SU-DHL-6 (cell line): ENCODE measurements around the gene HIVEP3.

Source experiments
- H2AFZ ChIP-seq: fragments of 200-600 bp; sonication (generic); 2 replicates; pipeline ENCODE4 v1.6.1; 2014; ENCODE audit warnings: low read depth, mild to moderate bottlenecking, moderate library complexity, mixed read lengths, antibody characterized with exemption, low read length; ENCODE audit not compliant: severe bottlenecking
- H3F3A ChIP-seq: fragments of 200-600 bp; shearing (Covaris generic); 2 replicates; pipeline ENCODE4 v1.6.0; 2016; ENCODE audit warnings: antibody characterized with exemption, mild to moderate bottlenecking; ENCODE audit not compliant: insufficient read depth
- H3K27ac ChIP-seq: fragments of 200-600 bp; sonication (generic); 2 replicates; pipeline ENCODE4 v1.5.1; 2016; ENCODE audit warnings: low read depth, mild to moderate bottlenecking, low read length, moderate library complexity, mixed read lengths
- H3K27me3 ChIP-seq: fragments of 200-600 bp; sonication (generic), shearing (Covaris generic); 2 replicates; pipeline ENCODE4 v1.6.0; 2014; ENCODE audit warnings: mild to moderate bottlenecking, low read length
- H3K36me3 ChIP-seq: fragments of 200-600 bp; sonication (generic); 2 replicates; pipeline ENCODE4 v1.6.1; 2014; ENCODE audit warnings: mild to moderate bottlenecking, low read length, mixed read lengths
- H3K4me2 ChIP-seq: fragments of 300-600, 200-600 bp; shearing (Covaris generic), sonication (generic); 2 replicates; pipeline ENCODE4 v1.6.0; 2014; ENCODE audit warnings: low read length, low read depth, mild to moderate bottlenecking; ENCODE audit not compliant: poor library complexity, severe bottlenecking
- H3K4me3 ChIP-seq: fragments of 200-600 bp; sonication (generic); 2 replicates; pipeline ENCODE4 v1.5.1; 2014; ENCODE audit warnings: antibody characterized with exemption, low read length, mild to moderate bottlenecking, mixed read lengths; ENCODE audit not compliant: insufficient read depth, poor library complexity, severe bottlenecking
- H3K79me2 ChIP-seq: fragments of 200-600 bp; sonication (generic); 2 replicates; pipeline ENCODE4 v1.6.1; 2014; ENCODE audit warnings: mild to moderate bottlenecking, low read length, moderate library complexity; ENCODE audit not compliant: insufficient read depth
- H3K9ac ChIP-seq: fragments of 200-600 bp; sonication (generic); 2 replicates; pipeline ENCODE4 v1.7.0; 2014; ENCODE audit warnings: mild to moderate bottlenecking, low read length
- H3K9me2 ChIP-seq: fragments of 200-600 bp; sonication (generic); replicated peaks from 2 replicates; pipeline ENCODE4 v1.6.1; 2014; ENCODE audit warnings: low read length; ENCODE audit not compliant: insufficient read depth
- H3K9me3 ChIP-seq: fragments of 200-600 bp; sonication (generic); 2 replicates; pipeline ENCODE4 v1.6.1; 2014; ENCODE audit warnings: low read length, mixed read lengths; ENCODE audit not compliant: insufficient read depth
- H4K20me1 ChIP-seq: fragments of 200-600 bp; sonication (generic); 2 replicates; pipeline ENCODE4 v1.6.1; 2014; ENCODE audit warnings: low read depth, mild to moderate bottlenecking, antibody characterized with exemption, low read length, moderate library complexity, mixed read lengths
- EZH2phosphoT487 ChIP-seq: fragments of 200-600 bp; sonication (generic), shearing (Covaris generic); conservative IDR thresholded peaks from 2 replicates; pipeline ENCODE4 v1.6.1; 2018; ENCODE audit warnings: mild to moderate bottlenecking, antibody characterized with exemption, low read length, moderate library complexity, mixed read lengths
- TF ChIP-seq, protein P1 (sequence below): fragments of 200-600 bp; sonication (generic); IDR thresholded peaks from one replicate; pipeline ENCODE4 v1.5.1; 2017; ENCODE audit warnings: antibody characterized with exemption, mild to moderate bottlenecking, low read length, moderate library complexity; ENCODE audit not compliant: insufficient read depth, poor library complexity, severe bottlenecking

The HIVEP3 gene

DNA sequence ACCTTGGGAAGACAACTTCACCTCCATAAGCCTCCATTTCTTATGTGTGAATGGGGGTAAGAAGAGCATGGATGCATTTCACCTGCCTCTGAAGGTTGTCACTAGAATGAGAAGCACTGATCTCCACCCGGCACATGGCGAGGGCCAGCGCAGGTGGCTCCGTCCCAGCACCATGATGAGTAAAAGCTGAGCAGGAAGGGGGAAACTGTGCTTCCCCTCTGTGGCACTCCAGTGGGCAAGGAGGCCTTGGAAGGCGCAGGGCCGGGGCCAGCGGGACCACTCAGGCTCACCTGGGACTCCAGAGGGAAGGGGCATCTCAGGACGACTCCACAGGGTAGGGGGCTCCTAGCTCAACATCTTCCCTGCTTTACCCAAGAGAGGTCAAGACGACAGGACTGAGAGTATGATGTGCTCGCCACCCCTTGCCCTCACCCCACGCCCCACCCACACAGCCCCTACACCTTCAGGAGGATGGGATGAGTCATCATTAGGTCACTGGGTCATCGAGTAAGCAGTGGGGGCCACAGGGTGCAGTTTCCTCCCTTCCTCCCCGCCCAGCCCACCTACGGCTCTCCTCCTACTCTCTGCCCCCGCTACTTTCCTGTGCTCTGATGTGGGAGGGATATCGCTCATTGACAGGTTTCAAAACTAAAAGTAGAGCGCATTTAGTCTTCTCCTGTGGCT is 112.1 kb downstream of the HIVEP3 start:
- no peaks in the 10 kb centered on the region for H3K79me2 ChIP-seq

GRCh38 chr1:41805771-41806471 is 112.8 kb downstream of the HIVEP3 start:
- Histone ChIP-seq H3K9me2 (no peaks in the 10 kb centered on the region), H3K79me2 (no peaks in the 10 kb centered on the region), H2AFZ (no peak overlapping the region), H3K27me3 (no peaks in the 10 kb centered on the region), H4K20me1 (no peaks in the 10 kb centered on the region), H3K4me3 (no peak overlapping the region), H3K4me2 (no peak overlapping the region), H3K27ac (no peak overlapping the region), H3K9me3 (no peaks in the 10 kb centered on the region), H3K36me3 (no peaks in the 10 kb centered on the region), H3K9ac (no peak overlapping the region), H3F3A (peaks cover 35% of the 10 kb centered on the region)
- TF ChIP-seq EZH2phosphoT487: no peak
- TF ChIP-seq, protein P1, sequence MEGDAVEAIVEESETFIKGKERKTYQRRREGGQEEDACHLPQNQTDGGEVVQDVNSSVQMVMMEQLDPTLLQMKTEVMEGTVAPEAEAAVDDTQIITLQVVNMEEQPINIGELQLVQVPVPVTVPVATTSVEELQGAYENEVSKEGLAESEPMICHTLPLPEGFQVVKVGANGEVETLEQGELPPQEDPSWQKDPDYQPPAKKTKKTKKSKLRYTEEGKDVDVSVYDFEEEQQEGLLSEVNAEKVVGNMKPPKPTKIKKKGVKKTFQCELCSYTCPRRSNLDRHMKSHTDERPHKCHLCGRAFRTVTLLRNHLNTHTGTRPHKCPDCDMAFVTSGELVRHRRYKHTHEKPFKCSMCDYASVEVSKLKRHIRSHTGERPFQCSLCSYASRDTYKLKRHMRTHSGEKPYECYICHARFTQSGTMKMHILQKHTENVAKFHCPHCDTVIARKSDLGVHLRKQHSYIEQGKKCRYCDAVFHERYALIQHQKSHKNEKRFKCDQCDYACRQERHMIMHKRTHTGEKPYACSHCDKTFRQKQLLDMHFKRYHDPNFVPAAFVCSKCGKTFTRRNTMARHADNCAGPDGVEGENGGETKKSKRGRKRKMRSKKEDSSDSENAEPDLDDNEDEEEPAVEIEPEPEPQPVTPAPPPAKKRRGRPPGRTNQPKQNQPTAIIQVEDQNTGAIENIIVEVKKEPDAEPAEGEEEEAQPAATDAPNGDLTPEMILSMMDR: no peak

More for the DNA sequence above, 112.1 kb downstream of the HIVEP3 start:
- H4K20me1 ChIP-seq: no peaks in the 10 kb centered on the region
- no peak overlapping the region for H3K9ac ChIP-seq
- no peak overlapping the region for H3K4me3 ChIP-seq
- H3K4me2 ChIP-seq: no peak overlapping the region
- H3K9me2 ChIP-seq: no peaks in the 10 kb centered on the region
- no peak overlapping the region for H2AFZ ChIP-seq
- H3K36me3 ChIP-seq: no peaks in the 10 kb centered on the region
- no peaks in the 10 kb centered on the region for H3K27me3 ChIP-seq
- no peak for TF ChIP-seq EZH2phosphoT487
- TF ChIP-seq, protein P1: no peak
- H3K9me3 ChIP-seq: no peaks in the 10 kb centered on the region
- H3F3A ChIP-seq: peaks cover 30% of the 10 kb centered on the region
- H3K27ac ChIP-seq: no peak overlapping the region

- Histone ChIP-seq H3K27ac (peak overlapping the region; percentile 99), H4K20me1 (no peaks in the 10 kb centered on the region), H2AFZ (no peak overlapping the region), H3K4me3 (peak overlapping the region; percentile 32), H3F3A (peaks cover 42% of the 10 kb centered on the region), H3K9me3 (no peaks in the 10 kb centered on the region), H3K9ac (peak overlapping the region; percentile 71), H3K4me2 (peak overlapping the region; percentile 77), H3K36me3 (no peaks in the 10 kb centered on the region), H3K27me3 (no peaks in the 10 kb centered on the region), H3K79me2 (no peaks in the 10 kb centered on the region), H3K9me2 (no peaks in the 10 kb centered on the region)
- TF ChIP-seq EZH2phosphoT487: no peak
These were observed 114.5 kb downstream of the HIVEP3 start for GRCh38 chr1:41804176-41804575.

DNA sequence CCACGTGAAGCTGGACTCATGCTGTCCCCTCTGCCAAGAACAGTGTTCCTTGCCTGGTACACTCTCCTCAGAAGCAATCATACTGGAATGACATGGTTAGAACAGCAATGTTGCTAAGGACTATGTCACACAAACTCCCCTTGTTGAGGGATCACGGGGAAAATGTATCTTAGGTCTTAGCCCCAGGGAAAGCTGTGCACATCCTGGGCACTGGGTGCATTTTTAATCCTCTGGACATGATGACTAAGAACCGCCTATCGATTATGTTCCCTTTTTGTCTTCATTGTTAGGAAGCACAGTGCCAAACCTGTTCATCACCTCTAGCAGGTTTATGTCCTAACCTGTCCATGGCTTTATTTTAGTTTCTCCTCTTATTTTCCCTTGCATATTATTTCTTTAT is 115.1 kb downstream of the HIVEP3 start:
- no peaks in the 10 kb centered on the region for H3K9me3 ChIP-seq
- H2AFZ ChIP-seq: no peak overlapping the region
- no peaks in the 10 kb centered on the region for H3K27me3 ChIP-seq
- H4K20me1 ChIP-seq: no peaks in the 10 kb centered on the region
- peak overlapping the region; percentile 71 for H3K9ac ChIP-seq
- H3K4me2 ChIP-seq: peak overlapping the region; percentile 77
- peak overlapping the region; percentile 32 for H3K4me3 ChIP-seq
- H3F3A ChIP-seq: peaks cover 46% of the 10 kb centered on the region
- no peaks in the 10 kb centered on the region for H3K79me2 ChIP-seq
- H3K9me2 ChIP-seq: no peaks in the 10 kb centered on the region
- TF ChIP-seq, protein P1: no peak
- TF ChIP-seq EZH2phosphoT487: no peak
- peak overlapping the region; percentile 99 for H3K27ac ChIP-seq
- no peaks in the 10 kb centered on the region for H3K36me3 ChIP-seq
